HuH-7 (cell line): ENCODE data around the gene KBTBD12.

Experiments
- DNase-seq: peaks from one replicate; pipeline ENCODE4 v3.0.0; 2011; ENCODE audit warnings: low spot score

KBTBD12 gene

DNA sequence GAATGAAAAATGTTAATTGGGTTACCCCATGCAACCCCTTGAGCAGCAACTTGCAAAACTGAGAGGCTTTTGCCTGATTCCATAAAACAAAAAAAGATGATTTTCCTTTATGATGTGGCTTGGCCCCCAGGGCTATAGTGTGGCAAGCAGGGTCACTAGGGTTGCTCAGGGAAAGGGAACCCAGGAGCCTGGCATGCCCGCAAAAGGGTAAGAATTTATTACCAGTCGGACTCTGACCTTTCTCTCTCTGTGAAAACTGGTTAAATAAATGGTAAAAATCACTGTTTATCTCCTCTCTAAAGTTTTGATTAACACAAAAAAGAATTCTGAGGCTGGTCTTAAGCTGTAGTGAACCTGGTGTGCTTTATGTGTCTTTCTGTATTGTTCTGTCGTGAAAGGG, 99.5 kb downstream of the KBTBD12 start:
- no peak for DNase-seq

DNA sequence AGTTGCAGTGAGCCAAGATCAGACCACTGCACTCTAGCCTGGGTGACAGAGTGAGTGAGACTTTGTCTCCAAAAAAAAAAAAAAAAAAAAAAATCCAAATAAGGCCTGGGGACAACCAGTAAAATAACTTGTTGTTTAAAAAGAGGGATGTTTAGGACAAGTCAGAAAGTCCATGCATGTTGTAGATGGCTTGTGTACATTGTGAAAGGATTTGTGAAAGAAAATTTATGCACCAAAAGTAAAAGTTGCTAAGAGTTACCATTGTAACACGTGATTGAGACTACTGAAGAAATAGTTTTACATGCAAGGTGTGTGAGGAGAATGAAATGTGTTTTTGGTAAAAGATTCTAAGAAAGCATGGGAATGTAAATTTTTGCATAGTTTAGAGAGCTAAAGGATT, 101.5 kb downstream of the KBTBD12 start:
- DNase-seq, result no peak

DNA sequence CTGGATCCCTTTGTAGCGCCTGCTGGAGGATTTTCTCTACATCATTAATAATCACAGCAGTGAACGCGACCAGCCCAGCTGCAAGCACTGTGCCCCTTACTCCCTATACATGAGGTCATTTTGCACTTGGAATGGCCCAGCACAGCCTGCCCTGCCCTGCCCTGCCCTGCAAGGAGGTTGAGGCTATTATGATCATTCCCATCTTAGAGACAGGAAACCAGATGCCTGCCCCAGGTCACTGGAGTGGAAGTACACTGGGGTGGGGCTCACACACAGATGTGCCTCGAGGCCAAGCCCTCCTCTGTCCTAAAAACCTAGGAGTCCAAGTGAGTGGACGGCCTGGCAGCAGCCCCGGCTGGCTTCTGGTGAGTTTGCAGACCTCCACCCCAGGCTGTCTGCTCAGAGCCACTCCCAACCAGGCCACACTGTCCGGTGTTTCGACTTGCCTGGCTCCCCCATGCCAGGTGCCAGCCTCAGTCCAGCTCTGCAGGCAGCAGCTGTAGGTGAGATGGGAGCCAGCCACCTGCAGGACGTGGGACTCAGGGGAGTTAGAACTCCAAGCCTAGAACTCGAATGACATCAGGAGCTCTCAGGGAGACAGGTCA, 106.8 kb downstream of the KBTBD12 start:
- no peak for DNase-seq

DNA sequence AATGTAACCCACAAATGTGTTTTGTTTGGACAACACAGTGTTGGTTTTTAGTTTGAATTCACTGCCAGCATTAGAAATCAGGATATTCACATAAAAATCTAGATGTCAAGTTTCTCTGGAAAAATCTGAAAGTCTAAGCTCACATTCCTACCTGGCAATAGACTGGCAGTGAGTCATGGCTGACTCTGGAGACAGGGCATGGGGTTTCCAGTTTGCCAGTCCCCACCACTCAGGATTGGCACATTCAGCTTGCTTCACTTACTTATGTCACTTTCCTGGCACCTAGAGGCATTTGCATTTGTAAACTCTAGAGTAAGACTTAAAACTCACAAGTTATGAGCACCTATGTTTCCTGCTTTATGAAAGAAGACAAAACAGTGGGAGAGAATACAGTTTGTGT, 118.1 kb downstream of the KBTBD12 start:
- no peak for DNase-seq

DNA sequence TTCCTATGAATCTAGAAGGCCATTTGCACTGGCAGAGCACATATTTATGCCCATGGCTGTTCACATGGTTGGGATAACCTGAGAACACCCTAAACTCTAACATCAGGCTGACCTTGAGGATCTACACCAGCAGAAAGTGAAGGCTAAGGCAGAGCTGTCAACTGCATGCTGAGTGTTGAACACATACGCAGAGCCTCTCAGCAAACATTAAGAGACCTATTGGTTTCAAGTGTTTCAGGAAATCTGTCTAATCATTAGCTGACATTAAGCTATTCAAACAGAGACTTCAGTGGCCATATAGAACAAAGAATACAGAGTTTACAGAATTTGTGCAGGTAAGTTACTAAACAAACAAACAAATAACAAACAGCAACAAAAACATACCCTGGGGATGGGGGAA, 121.1 kb downstream of the KBTBD12 start:
- DNase-seq, result peak; percentile 42
